Hippocampal formation (tissue), 2 donors: ENCODE results near the gene LCN1.

Source experiments
- DNase-seq, 2 donors: peaks; one replicate each; lab custom pipeline; 2025; lab: John Stamatoyannopoulos, UW

LCN1 gene

DNA sequence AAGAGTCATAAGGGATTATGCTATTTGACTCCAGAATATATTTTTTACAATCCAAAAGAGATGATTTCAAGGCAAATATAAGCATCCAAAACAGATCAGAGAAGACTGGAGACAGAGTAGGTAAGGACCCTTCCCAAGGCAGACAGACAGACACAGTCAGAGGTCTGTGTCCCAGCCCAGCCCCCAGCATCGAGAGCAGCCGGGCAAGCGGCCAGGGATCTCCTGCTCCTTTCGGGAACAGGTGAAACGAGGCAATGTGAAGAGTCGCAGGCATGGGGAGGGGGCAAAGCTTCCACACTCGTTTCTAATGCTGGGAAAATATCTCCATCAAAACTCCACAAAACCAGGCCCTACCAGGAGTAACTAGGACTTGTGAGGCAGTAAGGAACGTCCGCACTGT lies 46.1 kb downstream of the LCN1 start:
- no peak for DNase-seq

DNA sequence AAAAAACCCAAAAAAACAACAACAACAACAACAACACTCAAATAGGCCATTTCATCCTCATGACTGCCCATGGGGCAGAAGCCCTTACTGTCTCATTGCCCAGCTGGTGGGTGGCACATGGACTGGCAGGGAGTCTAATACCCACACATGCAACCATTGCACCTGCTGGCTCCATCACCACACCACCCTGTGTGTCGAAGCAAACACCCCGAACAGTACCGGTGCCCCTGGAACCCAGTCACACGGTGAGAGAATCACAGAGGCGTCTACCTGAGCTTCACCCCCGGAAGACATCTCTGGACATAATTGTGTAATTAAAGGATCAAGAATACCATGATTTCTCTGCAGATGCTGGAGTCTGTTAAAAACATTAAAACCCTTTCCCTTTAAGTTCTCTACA lies 46.8 kb downstream of the LCN1 start:
- no peak for DNase-seq

DNA sequence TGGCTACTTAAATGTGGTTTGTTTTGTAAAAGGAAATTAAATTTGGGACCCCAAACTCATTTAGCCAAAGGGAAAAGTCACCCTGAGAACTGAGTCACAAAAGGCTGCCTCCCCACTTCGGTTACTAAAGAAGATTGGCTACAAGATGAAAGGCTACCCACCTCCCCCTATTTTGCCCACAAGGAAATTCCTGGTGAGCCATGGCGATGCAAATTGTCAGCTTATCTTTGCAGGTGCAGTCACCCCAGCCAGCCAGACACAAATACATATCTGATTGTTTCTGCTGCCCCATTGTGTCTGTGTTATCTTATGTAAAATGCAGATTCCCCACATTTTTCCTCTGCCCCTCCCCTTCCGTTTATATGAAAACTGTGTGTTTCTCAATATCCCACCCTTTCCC lies 49.2 kb downstream of the LCN1 start:
- no peak for DNase-seq

DNA sequence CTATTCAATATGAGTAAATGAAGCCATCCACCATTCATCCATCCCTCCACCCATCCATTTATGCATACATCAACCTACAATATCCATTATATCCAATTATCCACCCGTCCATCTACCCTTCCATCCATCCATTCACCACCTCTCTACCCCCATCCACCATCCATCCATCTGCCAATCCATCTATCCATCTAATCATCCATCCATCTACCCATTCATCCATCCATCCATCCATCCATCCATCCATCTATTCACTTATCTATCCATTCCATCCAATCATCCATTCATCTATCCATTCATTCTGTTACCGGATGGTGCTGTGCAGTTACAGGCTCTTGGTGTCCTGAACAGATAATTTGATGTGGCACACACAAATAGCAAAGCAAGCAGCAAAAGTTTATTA lies 51.0 kb downstream of the LCN1 start:
- DNase-seq, result no peak

DNA sequence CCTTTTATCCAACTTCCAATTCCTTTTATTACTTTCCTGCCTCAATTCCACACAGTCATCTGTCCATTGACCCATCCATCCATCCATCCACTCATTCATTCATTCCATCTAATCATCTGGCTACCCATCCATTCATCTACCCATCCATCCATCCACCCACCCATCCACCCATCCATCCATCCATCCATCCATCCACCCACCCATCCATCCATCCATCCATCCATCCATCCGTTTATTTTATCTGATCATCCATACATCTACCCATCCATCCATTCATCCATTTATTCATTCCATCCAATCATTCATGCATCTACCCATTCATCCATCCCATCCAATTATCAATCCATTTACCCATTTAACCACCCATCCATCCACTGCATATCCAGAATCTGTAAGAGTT lies 51.9 kb downstream of the LCN1 start:
- no peak for DNase-seq

DNA sequence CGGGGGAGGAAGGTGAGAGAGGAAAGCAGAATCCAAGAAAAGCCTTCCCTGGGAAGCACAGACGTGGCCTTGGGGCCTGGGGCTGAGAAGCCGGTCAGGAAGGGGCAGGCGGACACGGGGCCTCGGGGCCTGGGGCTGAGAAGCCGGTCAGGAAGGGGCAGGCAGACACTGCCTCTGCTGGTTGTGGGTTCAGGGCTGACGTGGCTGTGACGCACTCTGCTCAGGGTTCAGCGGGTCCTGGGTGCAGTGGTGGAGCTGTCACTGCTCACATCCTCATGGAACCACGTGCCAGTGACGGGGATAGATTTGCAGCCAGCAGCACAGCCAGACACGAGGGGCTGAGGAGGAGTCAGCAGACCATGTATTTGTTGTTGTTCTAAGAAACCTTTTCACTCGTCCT lies 53.1 kb downstream of the LCN1 start:
- no peak for DNase-seq

DNA sequence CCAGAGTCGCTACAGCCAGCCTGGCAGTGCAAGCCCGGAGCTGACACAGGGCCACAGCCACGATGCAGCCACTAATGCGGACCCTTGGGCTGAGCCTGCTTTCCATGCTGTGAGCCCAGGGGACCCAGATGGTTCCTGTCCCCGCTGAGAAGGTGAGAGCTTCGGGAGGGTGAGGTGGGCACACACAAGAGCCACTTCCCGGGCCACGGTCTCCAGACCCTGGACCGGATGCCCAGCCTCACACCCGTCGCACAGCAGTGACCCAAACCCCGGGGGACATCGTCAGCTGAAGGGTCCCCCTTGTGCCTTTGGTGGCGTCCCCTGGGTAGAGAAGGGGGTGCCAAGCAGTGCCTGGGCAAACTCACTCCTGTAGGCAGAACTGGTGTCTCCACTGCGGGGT lies 53.7 kb downstream of the LCN1 start:
- no peak for DNase-seq
